Stimulated activated CD8-positive, alpha-beta memory T cell treated with anti-CD3 and anti-CD28 coated beads, Interleukin-7, amount 100 ng/mL, for 1 hour (primary cell): Measurements from ENCODE around the gene ABHD8.

ENCODE experiments used
- DNase-seq, 2 donors: peaks; one replicate each; pipeline ENCODE4 v3.0.0-alpha.2; 2020; ENCODE audit warnings: low read depth in 2 of 2

ABHD8 gene

DNA sequence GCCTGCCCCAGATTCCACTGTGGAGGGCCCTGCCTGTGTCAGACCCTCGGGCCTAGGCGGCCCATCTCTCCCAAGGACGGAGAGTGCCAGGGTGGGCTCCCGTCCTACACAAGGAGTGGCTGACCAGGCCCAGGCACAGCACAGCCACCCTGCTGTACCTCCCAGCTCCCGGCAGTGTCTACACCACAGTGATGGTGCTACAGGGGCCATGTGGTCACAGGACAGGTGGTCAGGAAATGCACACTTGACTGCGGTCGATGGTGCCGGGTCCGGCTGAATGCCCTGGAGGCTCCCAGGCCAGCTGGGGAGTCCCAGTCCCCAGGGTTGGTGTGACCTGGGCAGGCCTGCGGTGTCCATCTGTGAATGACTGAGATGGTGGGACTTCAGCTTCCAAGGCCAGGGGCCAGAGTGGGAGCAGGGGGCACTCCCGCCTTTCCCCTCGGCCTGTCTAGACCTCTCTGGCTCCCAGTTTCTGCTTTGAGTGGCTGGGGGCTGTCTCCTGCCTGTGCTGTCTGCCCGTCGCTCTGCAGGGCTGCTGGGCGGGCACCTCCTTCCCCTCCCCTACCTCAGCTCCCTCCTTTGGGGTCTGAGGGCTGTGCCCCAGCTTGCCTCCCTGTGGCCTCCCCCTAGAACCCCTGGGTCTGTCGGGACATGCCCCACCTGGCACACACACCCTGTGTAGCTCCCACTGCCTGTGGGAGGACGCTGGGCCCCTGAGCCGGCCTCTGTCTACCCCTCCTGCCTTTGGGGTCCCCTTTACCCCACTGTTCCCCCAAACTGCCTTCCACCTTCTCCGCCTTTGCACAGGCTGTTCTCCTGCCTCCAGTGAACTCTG lies 18.6 kb upstream of the ABHD8 start:
- no peak for DNase-seq

DNA sequence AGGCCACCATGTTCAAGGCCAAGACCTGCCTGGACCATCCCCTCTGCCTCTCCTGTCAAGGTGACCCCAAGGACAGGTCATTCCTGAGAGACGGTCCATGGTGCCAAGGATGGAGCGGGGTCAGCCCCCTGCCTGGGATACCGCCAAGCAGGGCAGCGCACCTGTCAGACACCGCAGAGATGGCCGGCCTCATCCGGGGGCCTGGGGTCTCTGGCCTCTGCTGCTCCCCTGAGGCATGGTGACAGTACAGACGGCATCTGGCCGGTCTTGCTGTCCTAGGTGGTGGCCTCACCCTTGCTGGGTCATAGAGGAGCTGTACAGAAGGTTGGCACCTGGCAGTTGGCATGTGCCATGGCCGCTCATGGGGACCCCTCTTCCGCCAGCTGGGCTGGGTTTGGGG lies 17.2 kb upstream of the ABHD8 start:
- no peak for DNase-seq

DNA sequence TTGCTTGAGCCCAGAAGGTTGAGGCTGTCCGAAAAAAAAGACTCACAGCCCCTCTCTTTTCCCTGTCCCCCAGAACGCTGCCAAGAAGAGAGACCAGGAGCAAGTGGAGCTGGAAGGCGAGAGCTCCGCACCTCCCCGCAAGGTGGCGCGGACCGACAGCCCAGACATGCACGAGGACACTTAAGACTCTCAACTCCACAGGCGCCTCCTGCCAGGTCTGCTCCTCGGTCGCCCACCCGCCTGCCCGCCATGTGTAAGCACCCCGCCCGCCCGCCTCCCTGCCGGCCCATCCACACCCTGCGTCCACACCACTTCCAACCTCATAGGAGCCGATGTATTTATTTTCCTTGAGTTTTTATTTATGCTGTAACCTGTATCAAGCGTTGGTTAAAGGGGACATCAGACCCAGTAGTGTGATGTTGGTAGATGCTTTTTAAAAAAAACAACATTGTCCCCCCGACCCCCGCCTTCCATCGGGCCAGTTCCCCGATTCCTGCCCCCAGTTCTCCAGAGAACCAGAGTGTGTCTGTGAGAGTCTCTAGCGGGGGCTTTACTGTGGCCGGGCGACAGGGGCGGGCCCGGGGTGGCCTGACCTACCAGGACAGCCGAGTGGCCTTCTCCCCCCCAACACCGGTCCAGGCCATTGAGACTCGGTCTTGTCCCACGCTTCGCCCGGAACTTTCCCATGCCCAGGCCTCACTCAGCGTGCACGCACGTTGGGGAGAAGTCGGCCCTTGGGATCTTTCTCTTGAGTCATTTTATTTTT lies 16.4 kb upstream of the ABHD8 start:
- DNase-seq = no peak

DNA sequence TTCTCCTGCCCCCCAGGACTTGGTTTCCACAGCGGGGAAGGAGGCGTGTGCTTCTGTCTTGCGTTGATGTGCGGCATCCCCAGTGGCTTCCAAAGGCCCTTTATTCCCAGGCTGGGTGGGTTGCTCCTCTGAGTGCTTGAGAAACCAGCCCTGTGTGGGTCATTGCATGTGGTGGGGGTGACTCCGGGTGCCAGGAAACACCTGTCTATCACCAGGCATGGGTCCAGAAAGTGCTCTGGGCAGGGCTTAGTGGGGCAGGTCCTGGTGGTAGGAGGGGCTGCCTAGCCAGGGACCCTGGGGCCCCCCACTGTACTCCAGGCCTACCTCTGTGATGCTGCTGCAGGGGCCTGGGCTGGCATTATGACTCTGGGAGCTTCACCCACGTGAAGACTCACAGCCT lies 15.7 kb upstream of the ABHD8 start:
- DNase-seq = no peak

DNA sequence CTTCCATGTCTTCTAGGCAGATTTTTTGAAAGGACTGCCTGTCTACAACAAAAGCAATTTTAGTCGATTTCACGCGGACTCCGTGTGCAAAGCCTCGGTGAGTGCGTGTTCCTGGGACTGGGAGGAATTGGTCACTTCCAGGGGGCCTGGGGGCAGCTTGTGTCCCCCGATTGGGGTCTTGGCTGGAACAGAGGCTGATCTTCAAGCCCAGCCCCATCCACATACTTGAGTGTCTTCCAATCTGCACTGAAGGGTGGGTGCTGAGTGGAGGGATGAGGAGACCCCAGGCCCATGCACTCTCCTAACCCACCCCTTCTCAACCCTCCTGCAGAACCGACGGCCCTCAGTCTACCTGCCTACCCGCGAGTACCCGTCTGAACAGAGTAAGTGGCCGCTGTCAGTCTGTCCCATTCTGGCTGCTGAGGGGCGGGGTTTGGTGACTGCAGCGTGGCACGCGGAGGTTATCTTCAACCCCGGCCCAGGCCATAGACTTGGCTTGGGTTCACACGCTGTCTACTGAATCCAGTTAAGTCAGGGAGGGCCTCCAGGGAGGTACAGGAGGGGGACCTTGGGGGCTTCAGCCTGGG lies 10.9 kb upstream of the ABHD8 start:
- DNase-seq = no peak

DNA sequence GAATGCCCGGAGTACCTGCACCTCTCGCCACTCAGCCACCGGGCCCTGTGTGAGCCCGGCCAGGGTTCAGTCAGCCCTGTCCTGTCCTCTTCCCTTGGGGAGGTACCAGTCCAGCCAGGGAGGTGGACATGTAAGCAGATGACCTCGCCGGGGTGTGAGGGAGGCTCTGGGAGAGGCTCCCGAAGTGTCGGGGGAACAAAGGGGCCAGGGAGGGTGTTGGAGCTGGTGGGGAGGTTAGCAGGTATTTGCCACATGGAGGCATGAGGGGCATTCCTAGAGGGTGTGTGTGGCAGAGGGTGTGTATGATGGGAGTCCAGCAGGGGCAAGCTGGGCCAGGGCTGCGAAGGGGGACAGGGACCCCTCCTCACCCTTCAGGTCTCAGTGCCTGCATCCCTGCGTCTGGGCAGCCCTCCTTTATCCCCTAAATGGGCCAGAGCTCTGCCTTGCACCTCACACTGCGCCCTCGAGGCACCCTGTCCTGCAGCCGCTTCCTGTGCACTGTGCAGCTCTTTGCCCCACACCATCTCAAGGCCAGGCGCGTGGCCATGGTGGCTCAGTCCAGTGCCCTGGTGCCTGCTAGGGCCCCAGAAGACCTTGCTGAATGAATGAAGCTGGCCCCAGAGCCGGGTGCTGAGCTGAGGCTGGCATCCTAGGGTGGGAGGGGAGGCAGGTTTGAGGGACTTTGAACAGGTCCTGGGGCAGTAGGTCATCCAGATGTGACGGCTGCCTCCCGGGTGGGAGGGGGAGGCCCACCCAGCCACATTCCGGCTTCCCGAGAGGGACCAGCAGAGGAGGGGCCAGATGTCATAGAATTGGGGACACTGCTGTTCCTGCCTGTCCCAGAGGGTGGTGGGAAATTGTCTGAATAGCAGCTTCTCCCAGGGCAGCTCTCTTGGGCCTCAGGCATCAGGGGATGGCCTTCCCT lies 9.2 kb upstream of the ABHD8 start:
- DNase-seq = no peak

DNA sequence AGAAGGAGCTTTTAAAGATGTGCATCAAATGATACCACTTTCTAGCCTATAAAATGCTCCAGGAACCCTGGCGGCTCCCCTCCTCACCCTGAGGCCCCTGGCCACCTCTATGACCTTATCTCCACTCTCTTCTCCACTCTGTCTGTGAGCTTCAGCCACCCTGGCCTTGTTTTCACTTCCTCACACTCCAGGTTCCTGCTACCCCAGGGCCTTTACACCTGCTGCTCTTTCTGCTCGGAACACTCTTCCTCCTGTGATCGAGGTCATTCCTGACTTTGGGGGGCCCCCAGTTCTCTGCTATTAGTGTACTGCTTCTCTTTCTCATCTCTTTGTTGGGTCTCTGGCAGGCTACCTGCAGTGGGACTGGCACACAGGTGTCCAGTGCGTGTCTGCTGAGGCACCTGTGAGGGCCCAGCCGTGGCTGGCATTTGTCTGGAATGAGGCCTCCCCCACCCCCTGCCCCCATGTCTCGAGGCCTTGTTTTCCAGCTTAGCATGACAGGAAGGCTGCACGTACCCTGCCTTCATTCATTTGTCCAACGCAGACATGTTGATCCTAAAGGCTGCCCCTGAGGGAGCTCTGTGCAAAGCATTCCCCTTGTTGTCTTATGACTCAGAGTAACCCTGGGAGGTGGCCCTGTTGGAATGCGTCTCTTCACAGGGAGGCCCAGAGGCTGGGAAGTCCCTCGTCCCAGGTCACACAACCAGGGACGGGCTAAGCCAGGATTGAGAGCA lies 8.4 kb upstream of the ABHD8 start:
- DNase-seq = no peak

DNA sequence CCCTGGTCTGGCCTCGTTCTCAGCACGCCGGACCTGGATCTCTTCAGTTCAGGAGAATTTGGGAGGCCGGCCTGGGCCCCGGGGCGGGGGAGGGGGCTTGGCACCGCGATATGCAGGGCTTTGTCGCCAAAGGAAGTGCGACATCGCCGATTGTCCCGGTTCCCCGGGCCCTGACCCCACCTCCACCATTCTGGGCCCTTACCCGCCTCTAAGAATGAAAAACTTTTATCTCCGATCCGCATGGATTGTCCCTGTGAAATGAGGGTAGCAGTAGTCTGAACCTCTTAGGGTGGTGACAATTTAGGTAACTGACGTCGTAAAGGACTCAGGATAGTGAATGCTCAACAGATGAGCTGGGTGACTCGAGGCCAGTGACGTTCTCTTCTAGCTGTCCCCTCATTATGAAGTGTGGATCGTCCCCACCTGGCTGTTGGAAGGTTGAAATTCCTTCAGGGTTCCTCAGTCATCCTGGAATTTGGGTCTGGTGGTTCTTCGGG lies 6.8 kb upstream of the ABHD8 start:
- no peak for DNase-seq

DNA sequence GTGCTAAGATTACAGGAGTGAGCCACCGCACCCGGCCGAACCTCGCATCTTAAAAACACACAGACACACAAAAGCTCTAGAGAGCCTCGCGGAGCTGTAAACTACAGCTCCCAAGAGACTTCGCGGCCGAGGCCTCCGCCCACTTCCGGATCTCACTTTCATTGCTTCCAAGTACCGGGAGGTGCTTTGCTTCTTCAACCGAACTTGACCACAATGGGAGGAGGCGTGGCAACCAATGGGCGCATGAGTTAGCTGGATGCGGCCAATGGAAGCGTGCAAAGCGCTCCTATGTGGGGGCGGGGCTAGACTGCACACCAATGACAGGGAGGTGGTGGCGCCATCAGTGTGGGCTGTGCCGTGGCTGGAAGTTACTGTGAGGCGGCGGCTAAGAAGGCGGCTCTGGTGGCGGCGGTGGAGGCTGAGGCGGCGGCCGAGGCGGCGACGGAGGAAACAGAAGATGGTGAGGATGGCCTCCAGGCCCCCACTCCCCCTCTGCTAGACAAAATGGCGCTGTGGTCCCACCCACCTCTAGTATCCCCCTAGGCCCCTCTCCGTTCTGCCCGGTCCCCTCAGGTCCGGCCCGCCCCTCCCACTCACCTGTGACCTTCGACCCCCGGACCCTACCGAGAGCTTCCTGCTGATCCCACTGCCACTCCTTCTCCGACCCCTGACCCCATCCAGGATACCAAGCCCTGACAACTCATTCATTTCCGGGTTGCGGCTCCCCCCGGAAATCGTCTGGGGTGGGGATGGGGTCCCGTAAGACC lies 6.2 kb upstream of the ABHD8 start, which contains the start of gene DDA1:
DDA1 (plus strand) TSS at position 366 of the 767 bp plus-strand sequence; CDS start at position 458, 92 bp downstream.
- DNase-seq = peak; percentile 94 to 96

DNA sequence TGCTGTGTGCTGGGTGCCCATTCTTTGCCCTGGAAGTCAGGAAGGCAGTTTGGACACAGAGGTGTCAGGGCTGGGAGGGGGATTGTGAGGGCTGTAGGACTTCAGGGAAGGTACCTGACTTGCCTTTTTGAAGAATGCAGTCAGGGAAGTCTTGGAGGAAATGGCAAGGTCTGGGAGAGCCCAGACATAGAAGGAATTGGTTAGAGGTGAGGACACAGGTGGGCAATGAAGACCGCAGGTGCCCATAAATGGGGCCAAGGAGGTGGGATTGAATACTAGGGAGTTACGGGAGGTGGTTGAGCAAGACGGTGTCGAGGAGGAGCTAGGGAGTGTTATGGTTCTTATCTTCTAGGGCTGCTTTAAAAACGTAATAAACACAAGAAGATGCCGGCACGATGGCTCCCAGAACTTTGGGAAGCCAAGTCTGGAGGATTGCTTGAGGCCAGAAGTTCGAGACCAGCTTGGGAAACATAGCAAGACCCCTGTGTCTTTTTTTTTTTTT lies 4.7 kb upstream of the ABHD8 start:
- DNase-seq = no peak

DNA sequence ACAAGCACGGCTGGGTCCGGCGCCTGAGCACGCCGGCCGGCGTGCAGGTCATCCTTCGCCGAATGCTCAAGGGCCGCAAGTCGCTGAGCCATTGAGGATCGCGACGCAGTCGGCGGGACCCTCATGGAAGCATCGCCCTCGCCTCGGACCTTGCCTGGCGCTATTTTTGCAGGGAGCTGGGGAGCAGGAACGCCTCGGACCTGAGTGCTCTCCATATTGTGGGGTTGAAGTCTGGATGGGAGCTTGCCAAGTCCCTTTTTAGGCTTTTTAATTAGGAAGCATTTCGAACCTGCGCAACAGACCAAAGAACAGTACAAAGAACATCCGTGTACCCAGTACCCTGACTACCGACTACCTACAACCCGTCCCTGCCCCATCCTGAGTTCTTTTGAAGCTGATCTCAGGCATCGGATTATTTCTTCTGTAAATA lies 3.1 kb upstream of the ABHD8 start:
- no peak for DNase-seq

DNA sequence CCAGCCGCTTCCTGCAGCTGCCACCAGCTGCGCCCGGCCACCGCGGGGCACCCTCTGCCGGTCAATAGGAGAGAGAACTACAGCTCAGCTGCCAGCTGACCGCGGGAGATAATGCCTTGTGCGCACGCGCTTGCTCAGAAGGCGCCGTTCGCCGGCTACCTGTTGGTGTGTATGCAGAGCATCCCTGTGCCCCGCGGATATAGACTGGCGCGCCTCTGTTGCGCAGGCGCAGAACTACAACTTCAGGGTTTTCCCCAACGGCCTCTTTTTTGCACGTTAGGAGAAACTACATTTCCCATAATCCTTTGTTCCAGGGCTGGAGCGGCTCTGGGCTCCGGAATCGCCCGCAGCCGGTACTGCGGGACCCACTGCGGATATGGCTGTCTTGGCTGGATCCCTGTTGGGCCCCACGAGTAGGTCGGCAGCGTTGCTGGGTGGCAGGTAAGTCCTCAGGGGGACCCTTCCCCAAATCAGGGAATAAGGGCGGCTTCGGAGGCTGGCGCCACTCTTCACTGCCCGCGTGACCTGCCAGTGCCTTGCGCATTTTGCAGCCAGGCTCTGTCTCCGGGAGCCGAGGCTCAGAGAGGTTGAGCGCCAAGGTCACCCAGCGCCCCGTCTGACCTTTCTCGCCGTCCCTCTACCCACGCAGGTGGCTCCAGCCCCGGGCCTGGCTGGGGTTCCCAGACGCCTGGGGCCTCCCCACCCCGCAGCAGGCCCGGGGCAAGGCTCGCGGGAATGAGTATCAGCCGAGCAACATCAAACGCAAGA lies 2.5 kb upstream of the ABHD8 start, which contains the start of gene MRPL34:
MRPL34 (plus strand) TSS at position 356 of the 768 bp plus-strand sequence; CDS start at position 377, 21 bp downstream.
- peak; percentile 84 to 86 for DNase-seq

DNA sequence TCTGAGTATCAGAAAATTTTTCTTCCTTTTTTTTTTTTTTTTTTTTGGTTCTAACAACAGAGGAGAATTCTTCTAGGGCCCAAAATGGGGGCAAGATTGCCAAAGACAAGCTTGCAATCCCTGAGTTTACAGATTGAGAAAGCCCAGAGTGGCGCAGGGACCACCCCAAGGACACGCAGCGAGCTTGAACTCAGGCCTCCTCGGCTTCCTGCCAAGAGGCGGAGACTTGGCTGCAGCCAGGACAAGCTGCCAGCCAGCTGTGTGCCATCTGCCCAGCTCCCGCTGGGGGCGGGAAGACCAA lies 1.9 kb upstream of the ABHD8 start:
- no peak for DNase-seq

DNA sequence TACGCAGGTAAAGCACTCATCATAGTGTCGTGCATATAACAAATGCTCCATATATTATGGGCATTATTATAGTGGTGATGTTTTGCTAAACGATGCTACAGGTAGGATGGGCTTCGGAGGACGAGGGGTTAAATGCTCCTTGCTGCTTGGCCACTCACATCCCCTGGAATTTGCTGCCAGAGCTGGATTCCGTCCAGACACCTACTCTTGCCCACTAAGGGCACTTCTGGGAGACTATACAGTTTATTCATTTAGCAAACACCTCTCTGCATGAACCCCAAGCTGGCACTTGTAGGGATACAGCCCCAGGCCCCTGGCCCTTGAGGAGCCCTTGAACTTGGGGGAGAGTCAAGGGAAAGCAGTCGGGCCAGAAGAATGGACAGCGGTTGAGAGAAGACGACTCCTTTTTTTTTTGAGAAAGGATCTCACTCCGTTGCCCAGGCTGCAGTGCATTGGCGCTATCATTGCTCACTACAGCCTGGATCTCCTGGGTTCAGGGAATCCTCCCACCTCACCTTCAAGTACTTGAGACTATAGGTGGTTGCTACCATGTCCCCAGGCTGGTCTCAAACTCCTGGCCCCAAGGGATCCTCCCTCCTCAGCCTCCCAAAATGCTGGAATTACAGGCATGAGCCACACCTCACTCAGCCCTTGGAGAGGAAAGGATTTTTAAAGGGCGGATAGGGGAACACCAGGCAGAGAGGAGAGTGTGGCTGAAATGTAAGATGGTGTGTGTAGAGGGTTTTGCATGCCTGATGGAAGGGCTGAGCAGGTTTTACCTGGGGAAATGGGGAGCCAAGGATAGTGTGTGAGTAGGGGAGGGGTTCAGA lies 1.4 kb upstream of the ABHD8 start:
- DNase-seq = no peak

DNA sequence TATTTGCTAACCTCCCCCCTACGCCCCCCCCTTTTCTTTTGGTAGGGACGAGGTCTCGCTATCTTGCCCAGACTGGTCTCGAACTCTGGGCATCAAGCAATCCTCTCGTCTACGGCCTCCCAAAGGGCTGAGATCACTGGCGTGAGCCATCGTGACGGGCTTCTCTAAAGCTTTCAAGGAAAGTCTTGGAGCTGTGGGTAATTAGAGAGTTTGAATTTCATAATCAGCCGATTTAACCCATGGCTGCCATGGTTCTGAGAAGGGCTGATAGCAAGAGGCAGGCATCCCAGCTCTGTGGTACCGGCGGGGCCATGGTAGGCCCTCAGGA lies 679 bp upstream of the ABHD8 start:
- DNase-seq = no peak

DNA sequence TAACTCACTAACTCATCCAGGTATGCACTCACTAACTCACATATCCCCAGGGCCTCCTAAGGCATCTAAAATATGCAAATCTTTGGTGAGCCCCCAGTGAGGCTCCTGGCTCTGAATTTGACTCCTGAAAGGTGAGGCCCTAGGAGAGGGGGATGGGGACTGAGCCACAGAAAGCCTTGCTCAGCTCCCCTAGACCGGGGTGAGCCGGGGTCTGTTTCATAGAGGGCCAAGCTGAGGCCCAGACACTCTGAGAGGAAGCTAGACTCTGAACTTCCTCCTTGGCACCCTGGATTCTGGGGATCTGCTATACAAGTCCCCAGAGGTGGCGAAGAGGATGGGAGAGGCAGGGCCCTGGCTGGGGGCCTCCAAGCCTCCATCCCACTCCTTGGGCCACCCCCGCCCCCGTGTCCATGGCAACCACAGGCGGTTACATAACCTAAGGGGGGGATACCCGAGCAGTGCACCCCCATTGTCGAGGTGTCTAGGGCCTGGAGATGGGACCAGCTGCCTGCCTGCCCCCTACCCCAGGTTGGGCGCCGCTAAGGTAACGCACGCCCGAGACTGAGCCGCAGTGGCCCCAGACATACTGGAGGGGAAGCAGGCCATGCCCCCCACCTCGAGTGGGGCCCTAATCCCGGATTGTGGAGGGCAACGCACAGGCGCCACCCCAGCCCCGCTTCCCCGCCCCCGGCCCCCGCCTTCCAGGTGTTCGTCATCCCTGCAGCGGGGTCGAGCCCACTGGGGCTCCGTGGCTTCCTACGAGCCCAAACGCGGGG lies 646 bp downstream of the ABHD8 start:
- DNase-seq = no peak

DNA sequence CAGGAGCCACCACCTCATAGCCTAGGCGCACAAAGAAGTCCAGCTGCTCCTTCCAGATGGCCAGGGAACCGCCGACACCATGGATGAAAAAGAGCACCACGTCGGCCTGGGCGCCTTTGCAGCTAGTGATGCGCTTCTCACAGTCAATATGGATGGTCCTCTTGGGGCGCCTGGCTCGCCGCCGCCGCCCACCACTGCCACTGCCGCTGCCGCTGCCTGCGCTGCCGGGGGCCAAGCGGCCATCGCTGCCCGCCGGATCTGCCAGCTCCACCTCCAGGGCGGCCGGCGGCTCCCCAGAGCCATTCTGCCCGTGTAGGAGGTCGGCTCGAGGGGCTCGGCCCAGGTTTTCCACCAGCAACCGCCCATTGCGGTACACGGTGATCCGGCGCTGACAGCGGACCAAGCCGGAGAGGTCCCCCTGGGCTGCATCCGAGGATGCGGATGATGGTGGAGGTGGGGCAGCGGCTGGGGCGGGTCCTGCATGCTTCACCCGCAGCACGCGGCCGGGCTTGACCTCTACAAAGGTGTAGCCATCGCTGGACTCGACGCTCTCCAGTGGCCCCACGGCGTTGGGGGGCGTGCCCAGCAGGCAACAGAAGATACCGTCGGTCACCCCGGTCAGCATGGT lies 2.1 kb downstream of the ABHD8 start:
- DNase-seq = no peak
